ENCODE results near the gene PLD4. TPM values are rescaled to one million over a fixed set of nuclear protein-coding genes. Genes with fewer than 3 reads are reported as not detected.
A peak's percentile ranks its signal among the peaks of the same experiment; 100 is the strongest.

PLD4 gene
- total and polyA plus RNA-seq, 2 of the 8 experiments (the other 6 are each of a cell fraction or from before 2014, with no cell fraction given), result 0.05 TPM; not detected in 1

DNA sequence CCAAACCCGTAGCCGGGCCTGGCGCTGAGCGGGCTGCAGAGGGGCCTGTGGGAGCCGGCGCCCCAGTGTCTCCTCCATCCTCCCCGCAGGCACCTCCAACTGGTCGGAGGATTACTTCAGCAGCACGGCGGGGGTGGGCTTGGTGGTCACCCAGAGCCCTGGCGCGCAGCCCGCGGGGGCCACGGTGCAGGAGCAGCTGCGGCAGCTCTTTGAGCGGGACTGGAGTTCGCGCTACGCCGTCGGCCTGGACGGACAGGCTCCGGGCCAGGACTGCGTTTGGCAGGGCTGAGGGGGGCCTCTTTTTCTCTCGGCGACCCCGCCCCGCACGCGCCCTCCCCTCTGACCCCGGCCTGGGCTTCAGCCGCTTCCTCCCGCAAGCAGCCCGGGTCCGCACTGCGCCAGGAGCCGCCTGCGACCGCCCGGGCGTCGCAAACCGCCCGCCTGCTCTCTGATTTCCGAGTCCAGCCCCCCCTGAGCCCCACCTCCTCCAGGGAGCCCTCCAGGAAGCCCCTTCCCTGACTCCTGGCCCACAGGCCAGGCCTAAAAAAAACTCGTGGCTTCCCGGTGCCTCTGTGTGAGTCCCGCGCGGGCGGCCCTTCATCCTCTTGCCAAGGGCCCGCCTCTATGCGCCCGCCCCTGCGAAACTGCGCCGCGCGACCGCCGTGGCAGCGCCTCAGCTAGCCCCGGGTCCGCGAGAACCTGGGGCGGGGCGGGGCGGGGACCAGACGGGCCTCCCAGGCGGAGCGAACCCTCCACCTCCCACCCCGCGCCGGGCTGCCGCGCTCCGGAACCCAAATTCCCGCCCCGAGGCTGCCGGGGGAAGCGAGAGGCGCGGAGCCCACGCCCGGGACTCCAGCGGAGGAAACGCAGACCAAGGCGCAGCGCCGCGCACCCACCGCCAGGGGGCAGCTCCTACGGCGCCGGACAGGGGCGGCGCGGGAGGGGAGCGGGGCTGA is 8.3 kb downstream of the PLD4 start (continued):
- TF ChIP-seq SUZ12 (IDR thresholded peaks at IDR 0.05; ENCODE audit: low read length), result peak; percentile 87
- peak; percentile 33 for TF ChIP-seq TAF7 (optimal IDR thresholded peaks at IDR 0.05; ENCODE audit: borderline replicate concordance, low read depth, low read length)
- peak; percentile 38 to 53; a peak in 3 of 4 replicates for TF ChIP-seq RAD21 (IDR thresholded peaks at IDR 0.05 in 1 of 2, conservative IDR thresholded peaks at IDR 0.05 in 1 of 2; ENCODE audit: low read depth in 2 of 2, low read length in 2 of 2)
- peak; percentile 37; the same call in 1 of the 2 replicates for TF ChIP-seq BACH1 (IDR thresholded peaks at IDR 0.05; ENCODE audit: low read length)
- 0 out of 2 replicates have a peak, but pooled peaks have one; percentile 19 for TF ChIP-seq TAF1 (IDR thresholded peaks at IDR 0.05; ENCODE audit: low read depth, low read length)
- TF ChIP-seq, protein P1, sequence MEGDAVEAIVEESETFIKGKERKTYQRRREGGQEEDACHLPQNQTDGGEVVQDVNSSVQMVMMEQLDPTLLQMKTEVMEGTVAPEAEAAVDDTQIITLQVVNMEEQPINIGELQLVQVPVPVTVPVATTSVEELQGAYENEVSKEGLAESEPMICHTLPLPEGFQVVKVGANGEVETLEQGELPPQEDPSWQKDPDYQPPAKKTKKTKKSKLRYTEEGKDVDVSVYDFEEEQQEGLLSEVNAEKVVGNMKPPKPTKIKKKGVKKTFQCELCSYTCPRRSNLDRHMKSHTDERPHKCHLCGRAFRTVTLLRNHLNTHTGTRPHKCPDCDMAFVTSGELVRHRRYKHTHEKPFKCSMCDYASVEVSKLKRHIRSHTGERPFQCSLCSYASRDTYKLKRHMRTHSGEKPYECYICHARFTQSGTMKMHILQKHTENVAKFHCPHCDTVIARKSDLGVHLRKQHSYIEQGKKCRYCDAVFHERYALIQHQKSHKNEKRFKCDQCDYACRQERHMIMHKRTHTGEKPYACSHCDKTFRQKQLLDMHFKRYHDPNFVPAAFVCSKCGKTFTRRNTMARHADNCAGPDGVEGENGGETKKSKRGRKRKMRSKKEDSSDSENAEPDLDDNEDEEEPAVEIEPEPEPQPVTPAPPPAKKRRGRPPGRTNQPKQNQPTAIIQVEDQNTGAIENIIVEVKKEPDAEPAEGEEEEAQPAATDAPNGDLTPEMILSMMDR (IDR thresholded peaks at IDR 0.05; ENCODE audit: control extremely low read depth in 1 of 3, insufficient read depth in 1 of 3, low read depth in 1 of 3, low read length in 3 of 3), result peak in 2 of 3 experiments; percentile 54 to 78; a peak in 3 of 4 replicates
- TF ChIP-seq CREB1 (IDR thresholded peaks at IDR 0.05), result peak; percentile 28; the same call in 1 of the 2 replicates

Measured in H1 (cell line).